Neuronal stem cell (in vitro differentiated cells): ENCODE results near the gene CD63.

Experiments used
- DNase-seq: peaks from one replicate; pipeline ENCODE4 v3.0.0-alpha.2; 2013; ENCODE audit warnings: low spot score
- H2AFZ ChIP-seq: one replicate; pipeline ENCODE4 v1.6.1; 2013; ENCODE audit warnings: mild to moderate bottlenecking, low read length, inconsistent platforms
- H2AK5ac ChIP-seq: 2 replicates; pipeline ENCODE4 v1.6.1; 2013; ENCODE audit warnings: low read depth, mild to moderate bottlenecking, inconsistent platforms, low read length, moderate library complexity, mixed read lengths
- H2BK120ac ChIP-seq: 2 replicates; pipeline ENCODE4 v1.6.1; 2013; ENCODE audit warnings: low read depth, mild to moderate bottlenecking, inconsistent platforms, low read length, moderate library complexity, mixed read lengths
- H2BK12ac ChIP-seq: one replicate; pipeline ENCODE4 v1.6.1; 2013; ENCODE audit warnings: low read length, inconsistent platforms
- H2BK15ac ChIP-seq: 2 replicates; pipeline ENCODE4 v1.6.1; 2013; ENCODE audit warnings: mild to moderate bottlenecking, low read length, inconsistent platforms, mixed read lengths
- H2BK5ac ChIP-seq: one replicate; pipeline ENCODE4 v1.6.1; 2013; ENCODE audit warnings: inconsistent platforms, mild to moderate bottlenecking, low read length, moderate library complexity
- H3K14ac ChIP-seq: one replicate; pipeline ENCODE4 v1.6.1; 2013; ENCODE audit warnings: low read length, inconsistent platforms
- H3K18ac ChIP-seq: 2 replicates; pipeline ENCODE4 v1.6.1; 2013; ENCODE audit warnings: low read length, inconsistent platforms
- H3K23ac ChIP-seq: 2 replicates; pipeline ENCODE4 v1.6.1; 2013; ENCODE audit warnings: low read depth, mild to moderate bottlenecking, mixed read lengths, low read length, inconsistent platforms; ENCODE audit not compliant: poor library complexity
- H3K27ac ChIP-seq: replicated peaks from 3 replicates; pipeline ENCODE4 v1.5.1; 2013; ENCODE audit warnings: low read length, inconsistent platforms
- H3K27me3 ChIP-seq, 3 experiments: 2 replicates each; pipeline ENCODE4 v1.6.1; 2013; ENCODE audit warnings: low read length in 3 of 3, mild to moderate bottlenecking in 2 of 3, inconsistent platforms in 1 of 3, low read depth in 1 of 3, mixed read lengths in 1 of 3, moderate library complexity in 1 of 3; ENCODE audit not compliant: control insufficient read depth in 3 of 3, insufficient read depth in 3 of 3
- H3K36me3 ChIP-seq, 2 donors: replicated peaks in 1 of 2; 2 replicates each; pipeline ENCODE4 v1.6.1; 2013; ENCODE audit warnings: low read length in 2 of 2; ENCODE audit not compliant: control insufficient read depth in 2 of 2, insufficient read depth in 2 of 2
- H3K4ac ChIP-seq: 2 replicates; pipeline ENCODE4 v1.6.1; 2013; ENCODE audit warnings: inconsistent platforms, mild to moderate bottlenecking, low read length, moderate library complexity
- H3K4me1 ChIP-seq, 2 donors: 1 replicate in 1 of 2; 2 replicates in 1 of 2; pipeline ENCODE4 v1.6.1; 2013; ENCODE audit warnings: low read length in 2 of 2, low read depth in 1 of 2; ENCODE audit not compliant: control insufficient read depth in 2 of 2, insufficient read depth in 1 of 2
- H3K4me2 ChIP-seq: one replicate; pipeline ENCODE4 v1.6.1; 2013; ENCODE audit warnings: mild to moderate bottlenecking, low read length, inconsistent platforms; ENCODE audit not compliant: insufficient read depth, poor library complexity, severe bottlenecking
- H3K4me3 ChIP-seq, 2 donors: 2 replicates each; pipeline ENCODE4 v1.5.1; 2013; ENCODE audit warnings: low read length in 2 of 2, mild to moderate bottlenecking in 2 of 2, inconsistent platforms in 1 of 2, moderate library complexity in 1 of 2
- H3K79me1 ChIP-seq: one replicate; pipeline ENCODE4 v1.6.1; 2013; ENCODE audit warnings: low read depth, mild to moderate bottlenecking, inconsistent platforms, low read length, moderate library complexity
- H3K9ac ChIP-seq: one replicate; pipeline ENCODE4 v1.6.1; 2013; ENCODE audit warnings: mild to moderate bottlenecking, low read depth, low read length, inconsistent platforms; ENCODE audit not compliant: poor library complexity
- H3K9me3 ChIP-seq, 2 donors: replicated peaks in 1 of 2; 2 replicates each; pipeline versions ENCODE3 to v1.6.1; 2013; ENCODE audit warnings: low read length in 2 of 2, mild to moderate bottlenecking in 2 of 2, inconsistent platforms in 1 of 2, low read depth in 1 of 2, mixed read lengths in 1 of 2, moderate library complexity in 1 of 2; ENCODE audit not compliant: control insufficient read depth in 2 of 2, insufficient read depth in 1 of 2
- H4K8ac ChIP-seq: one replicate; pipeline ENCODE4 v1.6.1; 2013; ENCODE audit warnings: low read depth, mild to moderate bottlenecking, inconsistent platforms, low read length, moderate library complexity
- H4K91ac ChIP-seq: one replicate; pipeline ENCODE4 v1.6.1; 2013; ENCODE audit warnings: low read length, low read depth, mild to moderate bottlenecking, inconsistent platforms; ENCODE audit not compliant: poor library complexity
- WGBS, 2 donors: extraction: QIAGEN DNeasy Blood & Tissue Kit; methylation state at CpG; one replicate each; pipeline ENCODE4 v1.1.7; 2013; ENCODE audit warnings: missing lambda C conversion rate in 2 of 2, mixed read lengths in 1 of 2; ENCODE audit not compliant: insufficient read length in 2 of 2, insufficient replicate concordance in 1 of 2; ENCODE audit errors: extremely low coverage in 2 of 2; 5-methylcytosine and 5-hydroxymethylcytosine counted together

CD63 gene

DNA sequence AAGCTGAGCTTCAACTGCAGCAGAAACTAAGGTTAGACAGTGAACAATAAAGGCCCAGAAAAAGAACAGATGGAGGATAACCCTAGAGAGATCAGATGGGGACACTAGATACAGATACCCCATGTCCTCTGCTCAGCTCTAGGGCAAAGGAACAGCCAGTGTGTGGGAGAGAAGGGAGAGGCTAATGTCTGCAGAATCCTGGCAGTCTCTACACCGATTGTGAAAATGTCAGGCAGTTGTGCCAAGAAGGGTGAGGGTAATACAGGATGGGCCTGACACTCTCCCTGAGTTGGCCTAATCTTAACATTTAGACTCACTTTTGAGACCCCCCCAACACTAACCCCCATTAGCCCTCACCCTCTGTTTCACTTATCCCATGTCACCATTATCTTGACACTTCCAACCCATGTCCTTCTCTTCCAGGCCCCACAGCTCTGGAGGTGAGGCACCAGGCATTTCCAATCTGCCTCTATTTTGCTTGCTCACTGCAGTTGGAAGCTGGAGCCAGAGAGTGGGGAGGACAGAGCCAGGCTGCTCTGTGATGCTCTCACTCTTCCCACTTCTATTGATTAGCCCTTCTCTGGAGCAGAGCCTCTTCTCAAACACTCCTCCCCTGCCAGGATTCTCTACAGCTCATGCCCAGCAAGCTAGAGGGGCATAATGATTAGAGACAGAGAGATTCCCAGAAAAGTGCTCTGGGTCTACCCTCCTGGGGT lies 16.0 kb downstream of the CD63 start:
- H2BK5ac ChIP-seq: no peak overlapping the region
- no peak overlapping the region for H3K14ac ChIP-seq
- no peak overlapping the region for H3K4me3 ChIP-seq
- no peak overlapping the region for H4K91ac ChIP-seq
- DNase-seq: no peak
- H2BK120ac ChIP-seq: no peak overlapping the region
- no peak overlapping the region for H4K8ac ChIP-seq
- H3K36me3 ChIP-seq: no peaks in the 10 kb centered on the region
- peaks cover 0 to 24% (median 0%) of the 10 kb centered on the region in 3 experiments for H3K27me3 ChIP-seq
- no peak overlapping the region for H2AFZ ChIP-seq
- no CpG with 5 or more reads among the region's 1 CpG for WGBS, 2 donors
- no peak overlapping the region for H3K9ac ChIP-seq
- H3K4ac ChIP-seq: no peak overlapping the region
- H3K4me2 ChIP-seq: no peak overlapping the region
- no peaks in the 10 kb centered on the region for H3K9me3 ChIP-seq
- no peak overlapping the region for H3K18ac ChIP-seq
- no peak overlapping the region for H2BK15ac ChIP-seq
- peaks cover 15 to 17% of the 10 kb centered on the region in 2 donors for H3K4me1 ChIP-seq
- no peak overlapping the region for H2AK5ac ChIP-seq
- peaks cover 6% of the 10 kb centered on the region for H3K79me1 ChIP-seq
- no peak overlapping the region for H3K23ac ChIP-seq
- no peak overlapping the region for H3K27ac ChIP-seq
- no peak overlapping the region for H2BK12ac ChIP-seq

GRCh38 chr12:55711786-55712553 lies 16.8 kb downstream of the CD63 start:
- no peaks in the 10 kb centered on the region for H3K36me3 ChIP-seq
- H3K27me3 ChIP-seq: peaks cover 0 to 26% (median 0%) of the 10 kb centered on the region in 3 experiments
- no peak overlapping the region for H2BK120ac ChIP-seq
- H3K23ac ChIP-seq: no peak overlapping the region
- H3K14ac ChIP-seq: no peak overlapping the region
- no peak overlapping the region for H3K4me2 ChIP-seq
- peaks cover 7 to 12% of the 10 kb centered on the region in 2 donors for H3K4me1 ChIP-seq
- H3K27ac ChIP-seq: no peak overlapping the region
- H2AK5ac ChIP-seq: no peak overlapping the region
- no peak overlapping the region for H4K91ac ChIP-seq
- no peak overlapping the region for H2BK5ac ChIP-seq
- no peak overlapping the region for H3K18ac ChIP-seq
- no peak overlapping the region for H3K9ac ChIP-seq
- no peak overlapping the region for H3K4ac ChIP-seq
- peaks cover 3% of the 10 kb centered on the region for H3K79me1 ChIP-seq
- no peak overlapping the region for H2BK12ac ChIP-seq
- DNase-seq: no peak
- H2AFZ ChIP-seq: no peak overlapping the region
- no peak overlapping the region for H4K8ac ChIP-seq
- H3K9me3 ChIP-seq: no peaks in the 10 kb centered on the region
- no peak overlapping the region for H3K4me3 ChIP-seq
- no CpG with 5 or more reads among the region's 4 CpGs for WGBS, 2 donors
- H2BK15ac ChIP-seq: no peak overlapping the region

GRCh38 chr12:55708695-55709233 lies 20.0 kb downstream of the CD63 start:
- Histone ChIP-seq H3K23ac (no peak overlapping the region), H3K27me3 (peaks cover 0 to 34% (median 0%) of the 10 kb centered on the region in 3 experiments), H3K79me1 (peaks cover 2% of the 10 kb centered on the region), H3K14ac (no peak overlapping the region), H3K4me2 (peak overlapping the region; percentile 86), H2BK5ac (no peak overlapping the region), H2BK120ac (no peak overlapping the region), H3K27ac (no peak overlapping the region), H3K36me3 (no peaks in the 10 kb centered on the region), H4K91ac (no peak overlapping the region), H3K4me1 (peaks cover 14 to 24% of the 10 kb centered on the region in 2 donors), H2BK12ac (no peak overlapping the region), H3K18ac (no peak overlapping the region), H2BK15ac (no peak overlapping the region), H3K9me3 (no peaks in the 10 kb centered on the region), H3K9ac (peak overlapping the region; percentile 68), H2AK5ac (no peak overlapping the region), H2AFZ (peak overlapping the region; percentile 92), H3K4me3 (peak overlapping the region in 1 of 2 donors; percentile 76), H4K8ac (no peak overlapping the region), H3K4ac (no peak overlapping the region)
- no peak for DNase-seq
- WGBS, 2 donors: no CpG with 5 or more reads among the region's 3 CpGs
